ENCODE measurements around the gene WIZ. TPM values are rescaled to one million over a fixed set of nuclear protein-coding genes. Genes with fewer than 3 reads are reported as not detected.
A peak's percentile ranks its signal among the peaks of the same experiment; 100 is the strongest.

Gene WIZ
- total and polyA plus RNA-seq, 4 donors, result 14.5 to 42.6 (median 23.3) TPM

- WGBS, 2 donors, result 97 to 98% methylated on average over 25 of the region's 25 CpGs
- no peak overlapping the region for H3K4me3 ChIP-seq
- TF ChIP-seq CTCF (IDR thresholded peaks at IDR 0.05; ENCODE audit: control extremely low read depth, extremely low read depth), result no peak
- no peak overlapping the region for H3K9ac ChIP-seq (ENCODE audit: insufficient read depth in 1 of 2, low read length in 2 of 2)
- no peak overlapping the region for H3K27ac ChIP-seq (ENCODE audit: low read depth in 1 of 2, low read length in 1 of 2)
- ATAC-seq (ENCODE audit: insufficient read depth, low FRiP score) (no peak), DNase-seq (no peak)
- peaks cover 2 to 27% (median 13%) of the 10 kb centered on the region in 5 donors for H3K4me1 ChIP-seq (ENCODE audit: control insufficient read depth in 5 of 5, insufficient read depth in 5 of 5, low read length in 5 of 5)
- H3K27me3 ChIP-seq (ENCODE audit: control insufficient read depth in 3 of 3, insufficient read depth in 3 of 3, low read length in 2 of 3), result no peaks in the 10 kb centered on the region
- peaks cover 11 to 67% (median 42%) of the 10 kb centered on the region in 4 donors for H3K36me3 ChIP-seq (ENCODE audit: control insufficient read depth in 4 of 4, insufficient read depth in 4 of 4, low read length in 4 of 4)
- H3K9me3 ChIP-seq (ENCODE audit: control insufficient read depth in 4 of 4, insufficient read depth in 3 of 4, low read length in 3 of 4), result peaks cover 0 to 2% (median 0%) of the 10 kb centered on the region in 4 donors
Measured at GRCh38 chr19:15427350-15427700, 22.4 kb downstream of the WIZ start.

DNA sequence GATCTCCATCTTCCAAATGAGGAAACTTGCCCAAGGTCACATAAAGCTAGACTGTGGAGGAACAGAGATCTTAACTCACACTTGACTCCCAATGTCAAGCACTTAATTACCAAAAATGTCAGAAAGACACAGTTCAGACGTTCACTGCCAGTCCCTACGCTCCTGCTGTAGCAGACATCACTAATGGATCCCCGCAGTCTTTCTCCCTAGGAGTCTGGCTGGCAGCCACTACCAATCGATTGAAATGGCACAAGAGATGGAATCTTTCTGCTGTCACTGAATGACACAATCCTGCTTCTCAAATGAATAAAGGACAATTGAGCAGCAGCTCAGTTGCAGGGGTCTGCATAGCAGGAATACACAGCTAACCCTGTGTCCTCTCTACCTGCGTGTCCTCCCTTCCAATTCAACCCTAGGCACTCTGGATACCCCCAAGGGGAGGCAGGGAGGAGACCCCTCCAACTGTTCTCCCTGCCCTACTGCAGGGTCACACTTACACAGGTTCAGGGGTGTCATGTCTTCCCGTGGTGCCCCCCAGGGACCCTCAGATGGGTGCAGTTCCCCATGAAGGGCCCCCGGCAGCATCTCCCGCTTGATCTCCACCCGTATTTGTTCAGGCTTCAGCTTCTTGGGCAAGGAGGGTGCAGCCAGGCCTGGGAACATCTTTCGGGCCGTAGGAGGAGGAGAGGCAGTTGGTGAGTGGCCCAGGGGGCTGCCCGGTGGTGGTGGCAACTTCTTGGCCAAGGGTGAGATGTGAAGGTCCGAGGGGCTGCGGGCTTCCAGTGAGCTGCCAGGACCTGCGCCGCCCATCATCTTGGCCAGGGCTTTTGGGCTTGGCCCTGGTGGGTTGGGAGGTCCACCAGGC, 23.0 kb downstream of the WIZ start:
- Histone ChIP-seq H3K9ac (ENCODE audit: insufficient read depth in 1 of 2, low read length in 2 of 2) (no peak overlapping the region), H3K36me3 (ENCODE audit: control insufficient read depth in 4 of 4, insufficient read depth in 4 of 4, low read length in 4 of 4) (peaks cover 12 to 70% (median 42%) of the 10 kb centered on the region in 4 donors), H3K27ac (ENCODE audit: low read depth in 1 of 2, low read length in 1 of 2) (no peak overlapping the region), H3K4me1 (ENCODE audit: control insufficient read depth in 5 of 5, insufficient read depth in 5 of 5, low read length in 5 of 5) (peaks cover 3 to 32% (median 13%) of the 10 kb centered on the region in 5 donors), H3K27me3 (ENCODE audit: control insufficient read depth in 3 of 3, insufficient read depth in 3 of 3, low read length in 2 of 3) (no peaks in the 10 kb centered on the region), H3K4me3 (no peak overlapping the region), H3K9me3 (ENCODE audit: control insufficient read depth in 4 of 4, insufficient read depth in 3 of 4, low read length in 3 of 4) (peaks cover 0 to 2% (median 0%) of the 10 kb centered on the region in 4 donors)
- DNase-seq (peak in 1 of 3 donors; percentile 7), ATAC-seq (ENCODE audit: insufficient read depth, low FRiP score) (no peak)
- 88 to 92% methylated on average over 16 of the region's 16 CpGs for WGBS, 2 donors
- no peak for TF ChIP-seq CTCF (IDR thresholded peaks at IDR 0.05; ENCODE audit: control extremely low read depth, extremely low read depth)

DNA sequence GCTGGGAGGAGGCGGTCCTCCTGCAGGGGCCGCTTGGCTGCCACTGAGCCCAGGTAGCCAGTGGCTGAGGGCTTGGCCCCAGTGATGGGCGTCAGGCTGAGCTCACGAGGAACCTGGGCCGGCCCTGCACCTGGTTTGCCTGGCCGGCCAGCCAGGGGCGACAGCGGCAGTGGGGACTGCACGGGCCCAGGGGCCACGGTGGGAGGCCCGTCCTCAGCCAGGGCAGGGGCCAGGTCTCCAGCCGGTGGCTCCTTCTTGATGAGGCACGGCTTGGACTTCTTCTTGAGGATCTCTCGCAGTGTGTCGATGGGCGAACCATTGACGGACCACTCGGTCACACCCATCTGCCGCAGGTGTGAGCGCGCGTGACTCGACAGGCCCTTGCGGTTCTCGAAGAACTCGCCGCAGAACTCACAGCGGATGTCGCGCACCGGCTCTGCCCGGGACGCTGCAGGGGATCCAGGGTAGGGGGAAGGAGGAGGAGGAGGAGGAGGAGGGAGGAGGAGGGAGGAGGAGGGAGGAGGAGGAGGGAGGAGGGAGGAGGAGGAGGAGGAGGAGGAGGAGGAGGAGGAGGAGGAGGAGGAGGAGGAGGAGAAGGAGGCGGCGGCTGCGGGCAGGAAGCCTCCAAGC, 24.3 kb downstream of the WIZ start:
- H3K4me3 ChIP-seq, result no peak overlapping the region
- no peaks in the 10 kb centered on the region for H3K27me3 ChIP-seq (ENCODE audit: control insufficient read depth in 3 of 3, insufficient read depth in 3 of 3, low read length in 2 of 3)
- ATAC-seq (ENCODE audit: insufficient read depth, low FRiP score), result no peak
- 95 to 97% methylated on average over 30 to 36 of the region's 36 CpGs for WGBS, 2 donors
- TF ChIP-seq CTCF (IDR thresholded peaks at IDR 0.05; ENCODE audit: control extremely low read depth, extremely low read depth), result no peak
- peaks cover 3 to 32% (median 12%) of the 10 kb centered on the region in 5 donors for H3K4me1 ChIP-seq (ENCODE audit: control insufficient read depth in 5 of 5, insufficient read depth in 5 of 5, low read length in 5 of 5)
- peaks cover 0 to 2% (median 0%) of the 10 kb centered on the region in 4 donors for H3K9me3 ChIP-seq (ENCODE audit: control insufficient read depth in 4 of 4, insufficient read depth in 3 of 4, low read length in 3 of 4)
- no peak overlapping the region for H3K27ac ChIP-seq (ENCODE audit: low read depth in 1 of 2, low read length in 1 of 2)
- no peak for DNase-seq
- H3K9ac ChIP-seq (ENCODE audit: insufficient read depth in 1 of 2, low read length in 2 of 2), result no peak overlapping the region
- H3K36me3 ChIP-seq (ENCODE audit: control insufficient read depth in 4 of 4, insufficient read depth in 4 of 4, low read length in 4 of 4), result peaks cover 12 to 70% (median 42%) of the 10 kb centered on the region in 4 donors
